Adrenal gland (tissue), 12 donors: ENCODE data around the gene KRT5. TPM values are rescaled to one million over a fixed set of nuclear protein-coding genes. Genes with fewer than 3 reads are reported as not detected.

Experiments used
- DNase-seq, 7 donors: peaks; one replicate each; pipeline ENCODE4 v3.0.0-alpha.2; 2019 to 2020
- H3K27ac ChIP-seq, 5 donors: fragments of 200-600 bp; sonication (generic) in 4 of 5; 1 replicate in 3 of 5; 2 replicates in 2 of 5; pipeline versions ENCODE4 v1.5.1 to v1.8.0; 2016 to 2020; ENCODE audit warnings: mild to moderate bottlenecking in 1 of 5
- H3K27me3 ChIP-seq: fragments of 200-600 bp; 2 replicates; pipeline ENCODE4 v1.8.0; 2021
- H3K36me3 ChIP-seq, 2 donors: fragments of 200-600 bp; replicated peaks in 1 of 2; 1 replicate in 1 of 2; 2 replicates in 1 of 2; pipeline versions ENCODE4 v1.5.1 to v1.8.0; 2018 to 2022
- H3K4me1 ChIP-seq, 2 donors: fragments of 200-600 bp; replicated peaks in 1 of 2; 1 replicate in 1 of 2; 2 replicates in 1 of 2; pipeline versions ENCODE4 v1.5.1 to v1.8.0; 2018 to 2021
- H3K4me3 ChIP-seq, 4 donors: fragments of 200-600 bp; sonication (generic) in 3 of 4; one replicate each; pipeline ENCODE4 v1.5.1; 2016 to 2018
- H3K9me3 ChIP-seq, 3 donors: fragments of 200-600 bp; sonication (generic) in 1 of 3; replicated peaks in 1 of 3; 1 replicate in 2 of 3; 2 replicates in 1 of 3; pipeline versions ENCODE4 v1.5.1 to v1.8.0; 2016 to 2021
- POLR2A ChIP-seq, 2 donors: fragments of 450-650 bp; IDR thresholded peaks; one replicate each; pipeline ENCODE4 v1.6.1; 2017; ENCODE audit warnings: antibody characterized with exemption in 2 of 2, mild to moderate bottlenecking in 2 of 2, moderate library complexity in 1 of 2
- WGBS, 4 donors: extraction: QIAGEN DNeasy Blood & Tissue Kit in 2 of 4; methylation state at CpG; one replicate each; pipeline versions ENCODE4 v1.1.5 to v1.1.7; 2013 to 2017; 5-methylcytosine and 5-hydroxymethylcytosine counted together
- intact Hi-C, 2 donors: fragments of 100-400 bp; cut with DNase I; formaldehyde crosslinking; loops; one replicate each; pipeline versions ENCODE4 v1.14.1 to v1.15.0; 2022 to 2023
- polyA plus RNA-seq, 3 donors: library from polyadenylated mRNA; stranded (reverse); fragments of 200-250 nt in 2 of 3; fragments of 350-450 nt in 1 of 3; fragmentation: Illumina TruSeq in 1 of 3; extraction: RNeasy Lipid Tissue Mini Kit (QIAGEN cat#74804) in 1 of 3; gene quantifications; one replicate each; pipeline ENCODE4 v1.2.3, GENCODE V29; 2013 to 2014
- total RNA-seq, 9 donors: library from RNA; depleted of rRNA in 4 of 9; stranded (reverse); fragments of >200 nt in 4 of 9; fragments of 120-200 nt in 1 of 9; fragmentation: NEBNext Ultra II Directional in 1 of 9; extraction: Animal tissue kit (Norgen Biotek cat#: 25700) in 1 of 9; gene quantifications; one replicate each; pipeline versions ENCODE4 v1.1.0 to v1.2.4, GENCODE V29; 2013 to 2023
- TF ChIP-seq, protein P1 (sequence below), 6 experiments: fragments of 450-650 bp in 4 of 6; fragments of 200-600 bp in 2 of 6; sonication (generic) in 1 of 6; IDR thresholded peaks; 1 replicate in 5 of 6; 2 replicates in 1 of 6; pipeline versions ENCODE4 v1.5.1 to v1.8.0; 2016 to 2021; ENCODE audit warnings: antibody characterized with exemption in 6 of 6, mild to moderate bottlenecking in 2 of 6, moderate library complexity in 1 of 6
- donor health status: healthy with polysubstance abuse.
- donor health status: Bipolar disorder and iron deficiency.
- donor health status: DM: yes; HTN: yes; CAD: no.
- donor health status: DM: no; HTN: no; CAD: no.
- donor health status: DM: no; HTN: no; CAD: no.
- donor health status: DM: yes; HTN: yes; CAD: no.

KRT5 gene
- total and polyA plus RNA-seq, 12 donors = 0.11 to 4.2 (median 0.58) TPM; not detected in 6

- intact Hi-C loops = no loop called here
- 85 to 89% (median 88%) methylated on average over 12 to 15 of the region's 15 CpGs for WGBS, 4 donors
Measured at GRCh38 chr12:52515927-52516831, 4.0 kb downstream of the KRT5 start.

GRCh38 chr12:52515319-52515646, 4.9 kb downstream of the KRT5 start:
- Histone ChIP-seq H3K27ac (no peak overlapping the region), H3K4me1 (no peaks in the 10 kb centered on the region), H3K27me3 (peaks cover 4% of the 10 kb centered on the region), H3K4me3 (no peak overlapping the region), H3K36me3 (no peaks in the 10 kb centered on the region), H3K9me3 (no peaks in the 10 kb centered on the region)
- intact Hi-C loops = no loop called here
- DNase-seq = no peak
- TF ChIP-seq, protein P1, sequence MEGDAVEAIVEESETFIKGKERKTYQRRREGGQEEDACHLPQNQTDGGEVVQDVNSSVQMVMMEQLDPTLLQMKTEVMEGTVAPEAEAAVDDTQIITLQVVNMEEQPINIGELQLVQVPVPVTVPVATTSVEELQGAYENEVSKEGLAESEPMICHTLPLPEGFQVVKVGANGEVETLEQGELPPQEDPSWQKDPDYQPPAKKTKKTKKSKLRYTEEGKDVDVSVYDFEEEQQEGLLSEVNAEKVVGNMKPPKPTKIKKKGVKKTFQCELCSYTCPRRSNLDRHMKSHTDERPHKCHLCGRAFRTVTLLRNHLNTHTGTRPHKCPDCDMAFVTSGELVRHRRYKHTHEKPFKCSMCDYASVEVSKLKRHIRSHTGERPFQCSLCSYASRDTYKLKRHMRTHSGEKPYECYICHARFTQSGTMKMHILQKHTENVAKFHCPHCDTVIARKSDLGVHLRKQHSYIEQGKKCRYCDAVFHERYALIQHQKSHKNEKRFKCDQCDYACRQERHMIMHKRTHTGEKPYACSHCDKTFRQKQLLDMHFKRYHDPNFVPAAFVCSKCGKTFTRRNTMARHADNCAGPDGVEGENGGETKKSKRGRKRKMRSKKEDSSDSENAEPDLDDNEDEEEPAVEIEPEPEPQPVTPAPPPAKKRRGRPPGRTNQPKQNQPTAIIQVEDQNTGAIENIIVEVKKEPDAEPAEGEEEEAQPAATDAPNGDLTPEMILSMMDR (IDR thresholded peaks at IDR 0.05) = no peak
- TF ChIP-seq POLR2A (IDR thresholded peaks at IDR 0.05) = no peak
- 63 to 100% (median 90%) methylated on average over 1 of the region's 1 CpG for WGBS, 4 donors

More at GRCh38 chr12:52515927-52516831, 4.0 kb downstream of the KRT5 start:
- Histone ChIP-seq H3K9me3 (no peaks in the 10 kb centered on the region), H3K36me3 (no peaks in the 10 kb centered on the region), H3K27ac (no peak overlapping the region), H3K27me3 (no peaks in the 10 kb centered on the region), H3K4me3 (no peak overlapping the region), H3K4me1 (no peaks in the 10 kb centered on the region)
- peak in 1 of 7 donors; percentile 25 for DNase-seq
- TF ChIP-seq, protein P1 (IDR thresholded peaks at IDR 0.05) = no peak
- no peak for TF ChIP-seq POLR2A (IDR thresholded peaks at IDR 0.05)

DNA sequence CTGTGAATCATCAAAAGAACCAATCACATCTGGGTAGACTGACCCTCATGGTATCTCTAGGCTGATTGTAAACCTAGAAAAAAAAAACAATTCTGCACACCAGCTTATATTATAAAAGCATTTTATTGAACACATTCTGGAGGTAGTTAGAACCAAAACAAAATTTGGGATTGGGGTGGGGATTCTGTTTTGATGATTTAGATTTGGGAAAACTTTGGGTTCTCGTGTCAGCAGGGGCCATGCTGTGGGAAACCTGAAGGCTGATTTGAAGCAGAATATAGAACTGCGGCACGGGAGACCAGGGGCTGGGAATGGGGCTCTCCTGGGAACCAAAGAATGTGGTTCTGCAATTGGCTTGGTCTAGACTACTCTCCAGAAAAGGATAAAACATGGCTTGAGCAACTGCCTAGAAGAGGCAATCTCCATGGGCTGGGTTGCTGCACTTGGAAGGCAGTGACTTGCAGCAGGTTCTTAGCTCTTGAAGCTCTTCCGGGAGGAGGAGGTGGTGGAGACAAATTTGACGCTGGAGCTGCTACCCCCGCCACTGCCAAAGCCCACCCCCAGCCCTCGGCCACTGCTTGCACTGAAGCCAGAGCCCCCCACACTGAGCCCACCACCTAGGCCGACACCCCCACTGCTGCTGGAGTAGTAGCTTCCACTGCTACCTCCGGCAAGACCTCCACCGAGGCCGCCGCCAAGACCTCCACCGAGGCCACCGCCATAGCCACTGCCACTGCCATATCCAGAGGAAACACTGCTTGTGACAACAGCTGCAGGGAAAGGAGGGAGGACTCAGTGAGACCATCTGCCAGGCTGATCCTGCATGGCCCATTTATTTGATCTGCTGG, 5.5 kb downstream of the KRT5 start:
- intact Hi-C loops = no loop called here
- DNase-seq = no peak
- no peaks in the 10 kb centered on the region for H3K4me1 ChIP-seq
- WGBS, 4 donors = 90 to 96% (median 93%) methylated on average over 12 to 14 of the region's 14 CpGs
- TF ChIP-seq POLR2A (IDR thresholded peaks at IDR 0.05) = no peak
- TF ChIP-seq, protein P1 (IDR thresholded peaks at IDR 0.05) = no peak
- no peaks in the 10 kb centered on the region for H3K9me3 ChIP-seq
- no peak overlapping the region for H3K4me3 ChIP-seq
- peaks cover 9% of the 10 kb centered on the region for H3K27me3 ChIP-seq
- no peak overlapping the region for H3K27ac ChIP-seq
- H3K36me3 ChIP-seq = no peaks in the 10 kb centered on the region

DNA sequence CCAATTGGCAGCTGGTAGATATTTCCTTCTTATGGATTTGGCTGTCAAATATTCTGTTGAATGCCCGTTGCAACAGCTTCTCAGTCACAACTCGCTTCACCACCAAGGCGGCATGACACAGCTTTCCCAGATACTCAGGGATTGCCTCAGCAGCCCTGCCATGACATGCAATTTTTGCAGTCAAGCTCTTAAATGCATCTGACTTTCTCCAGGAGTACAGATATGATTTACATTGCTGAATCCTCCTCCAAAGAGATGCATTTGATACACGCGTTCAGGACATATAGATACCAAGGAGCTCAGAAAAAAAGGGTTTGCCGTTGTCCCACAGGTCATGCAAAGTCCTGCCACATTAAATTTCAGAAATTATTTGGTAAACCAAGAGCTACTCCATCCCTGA, 6.5 kb downstream of the KRT5 start:
- 75 to 94% (median 82%) methylated on average over 6 of the region's 6 CpGs for WGBS, 4 donors
- intact Hi-C loops = no loop called here

More for the DNA sequence above, 6.5 kb downstream of the KRT5 start:
- Histone ChIP-seq H3K4me3 (no peak overlapping the region), H3K9me3 (no peaks in the 10 kb centered on the region), H3K36me3 (no peaks in the 10 kb centered on the region), H3K4me1 (no peaks in the 10 kb centered on the region), H3K27ac (no peak overlapping the region), H3K27me3 (peaks cover 10% of the 10 kb centered on the region)
- no peak for DNase-seq
- TF ChIP-seq, protein P1 (IDR thresholded peaks at IDR 0.05) = no peak
- no peak for TF ChIP-seq POLR2A (IDR thresholded peaks at IDR 0.05)
